HL-60 (cell line): ENCODE data around the gene CIT.

Source experiments
- CTCF ChIP-seq: IDR thresholded peaks from one replicate; pipeline ENCODE4 v1.5.1; 2011; ENCODE audit warnings: low read length, control low read depth, inconsistent platforms; ENCODE audit not compliant: insufficient read depth
- POLR2AphosphoS5 ChIP-seq: IDR thresholded peaks from 2 replicates; pipeline ENCODE4 v1.6.1; 2012; ENCODE audit warnings: low read depth
- SPI1 ChIP-seq: IDR thresholded peaks from 2 replicates; pipeline ENCODE4 v1.6.1; 2012; ENCODE audit warnings: low read depth, mild to moderate bottlenecking, borderline replicate concordance
- TF ChIP-seq, protein P1 (sequence below): IDR thresholded peaks from 2 replicates; pipeline ENCODE4 v1.6.1; 2012; ENCODE audit warnings: low read depth; ENCODE audit not compliant: insufficient replicate concordance

DNA sequence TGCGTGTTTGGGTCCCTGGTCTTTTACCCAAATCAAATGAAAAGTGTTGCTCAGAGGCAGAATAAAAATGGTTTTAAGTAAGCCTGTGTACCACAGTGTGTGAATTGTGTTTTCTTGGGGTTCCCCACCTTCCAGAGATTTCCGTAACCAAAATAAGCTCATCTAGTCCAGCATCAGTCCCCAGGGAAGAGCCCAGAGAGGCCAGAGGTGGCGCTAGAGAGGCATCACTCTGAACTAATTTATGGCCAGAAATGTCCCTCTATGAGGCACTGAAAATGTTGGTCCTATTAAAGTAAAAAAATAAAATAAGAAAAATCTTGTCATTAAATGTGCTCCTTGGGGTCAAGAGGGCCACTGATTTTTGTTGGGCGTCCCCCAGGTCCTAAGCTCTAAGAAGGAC lies 234.1 kb downstream of the CIT start:
- TF ChIP-seq CTCF (no peak), POLR2AphosphoS5 (no peak), SPI1 (no peak)
- TF ChIP-seq, protein P1, sequence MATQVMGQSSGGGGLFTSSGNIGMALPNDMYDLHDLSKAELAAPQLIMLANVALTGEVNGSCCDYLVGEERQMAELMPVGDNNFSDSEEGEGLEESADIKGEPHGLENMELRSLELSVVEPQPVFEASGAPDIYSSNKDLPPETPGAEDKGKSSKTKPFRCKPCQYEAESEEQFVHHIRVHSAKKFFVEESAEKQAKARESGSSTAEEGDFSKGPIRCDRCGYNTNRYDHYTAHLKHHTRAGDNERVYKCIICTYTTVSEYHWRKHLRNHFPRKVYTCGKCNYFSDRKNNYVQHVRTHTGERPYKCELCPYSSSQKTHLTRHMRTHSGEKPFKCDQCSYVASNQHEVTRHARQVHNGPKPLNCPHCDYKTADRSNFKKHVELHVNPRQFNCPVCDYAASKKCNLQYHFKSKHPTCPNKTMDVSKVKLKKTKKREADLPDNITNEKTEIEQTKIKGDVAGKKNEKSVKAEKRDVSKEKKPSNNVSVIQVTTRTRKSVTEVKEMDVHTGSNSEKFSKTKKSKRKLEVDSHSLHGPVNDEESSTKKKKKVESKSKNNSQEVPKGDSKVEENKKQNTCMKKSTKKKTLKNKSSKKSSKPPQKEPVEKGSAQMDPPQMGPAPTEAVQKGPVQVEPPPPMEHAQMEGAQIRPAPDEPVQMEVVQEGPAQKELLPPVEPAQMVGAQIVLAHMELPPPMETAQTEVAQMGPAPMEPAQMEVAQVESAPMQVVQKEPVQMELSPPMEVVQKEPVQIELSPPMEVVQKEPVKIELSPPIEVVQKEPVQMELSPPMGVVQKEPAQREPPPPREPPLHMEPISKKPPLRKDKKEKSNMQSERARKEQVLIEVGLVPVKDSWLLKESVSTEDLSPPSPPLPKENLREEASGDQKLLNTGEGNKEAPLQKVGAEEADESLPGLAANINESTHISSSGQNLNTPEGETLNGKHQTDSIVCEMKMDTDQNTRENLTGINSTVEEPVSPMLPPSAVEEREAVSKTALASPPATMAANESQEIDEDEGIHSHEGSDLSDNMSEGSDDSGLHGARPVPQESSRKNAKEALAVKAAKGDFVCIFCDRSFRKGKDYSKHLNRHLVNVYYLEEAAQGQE = no peak
